ENCODE results near the gene TBX4.

Gene TBX4

DNA sequence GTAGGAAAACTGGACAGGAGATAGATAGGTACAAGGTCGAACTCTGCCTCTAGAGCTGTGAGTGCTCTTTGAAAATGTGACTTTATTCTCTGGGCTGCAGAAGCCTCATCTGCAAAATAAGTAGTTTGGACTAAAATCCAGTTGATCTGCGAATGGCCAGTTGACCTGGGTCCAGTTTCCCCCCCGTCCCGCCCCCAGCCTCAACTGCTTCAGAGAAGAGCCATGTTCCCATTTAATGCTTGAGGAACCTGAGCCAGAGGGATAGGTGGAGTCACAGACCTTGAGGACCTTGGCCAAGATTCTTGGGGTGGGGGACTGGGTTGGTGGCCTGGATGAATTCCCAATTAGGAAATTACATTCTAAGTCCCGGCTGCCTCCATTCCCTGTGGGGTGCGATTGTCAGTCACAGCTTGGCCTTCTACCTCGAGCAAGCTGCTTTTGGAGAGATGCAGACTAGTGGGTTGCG lies 38.5 kb upstream of the TBX4 start:
- POLR2A ChIA-PET, result no interaction called here
- no peak for DNase-seq (ENCODE audit: extremely low spot score)
- CTCF ChIA-PET, result interaction anchor here (0.8 to 5.9 kb wide), 11 partner anchors 12 to 697 kb away, joined by 3 to 43 read pairs (median 7); no protein-coding TSS in a partner anchor
- TF ChIP-seq, protein P1, sequence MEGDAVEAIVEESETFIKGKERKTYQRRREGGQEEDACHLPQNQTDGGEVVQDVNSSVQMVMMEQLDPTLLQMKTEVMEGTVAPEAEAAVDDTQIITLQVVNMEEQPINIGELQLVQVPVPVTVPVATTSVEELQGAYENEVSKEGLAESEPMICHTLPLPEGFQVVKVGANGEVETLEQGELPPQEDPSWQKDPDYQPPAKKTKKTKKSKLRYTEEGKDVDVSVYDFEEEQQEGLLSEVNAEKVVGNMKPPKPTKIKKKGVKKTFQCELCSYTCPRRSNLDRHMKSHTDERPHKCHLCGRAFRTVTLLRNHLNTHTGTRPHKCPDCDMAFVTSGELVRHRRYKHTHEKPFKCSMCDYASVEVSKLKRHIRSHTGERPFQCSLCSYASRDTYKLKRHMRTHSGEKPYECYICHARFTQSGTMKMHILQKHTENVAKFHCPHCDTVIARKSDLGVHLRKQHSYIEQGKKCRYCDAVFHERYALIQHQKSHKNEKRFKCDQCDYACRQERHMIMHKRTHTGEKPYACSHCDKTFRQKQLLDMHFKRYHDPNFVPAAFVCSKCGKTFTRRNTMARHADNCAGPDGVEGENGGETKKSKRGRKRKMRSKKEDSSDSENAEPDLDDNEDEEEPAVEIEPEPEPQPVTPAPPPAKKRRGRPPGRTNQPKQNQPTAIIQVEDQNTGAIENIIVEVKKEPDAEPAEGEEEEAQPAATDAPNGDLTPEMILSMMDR (IDR thresholded peaks at IDR 0.05; ENCODE audit: control extremely low read depth, extremely low read depth, low read depth, missing control alignments), result no peak

GRCh38 chr17:61414141-61414935 lies 37.9 kb upstream of the TBX4 start:
- TF ChIP-seq, protein P1 (IDR thresholded peaks at IDR 0.05; ENCODE audit: control extremely low read depth, extremely low read depth, low read depth, missing control alignments), result no peak
- CTCF ChIA-PET, result interaction anchor here (1.3 to 5.9 kb wide), 7 partner anchors 11 to 696 kb away, joined by 3 to 43 read pairs (median 8); no protein-coding TSS in a partner anchor
- no peak for DNase-seq (ENCODE audit: extremely low spot score)
- POLR2A ChIA-PET, result interaction anchor here (0.6 kb wide), 1 partner anchor 644 kb away, joined by 4 read pairs; no protein-coding TSS in a partner anchor

- POLR2A ChIA-PET, result no interaction called here
- DNase-seq (ENCODE audit: extremely low spot score), result no peak
- TF ChIP-seq, protein P1 (IDR thresholded peaks at IDR 0.05; ENCODE audit: control extremely low read depth, extremely low read depth, low read depth, missing control alignments), result no peak
- CTCF ChIA-PET, result interaction anchor here (1.3 to 5.9 kb wide), 3 partner anchors 71 to 695 kb away, joined by 3 to 43 read pairs (median 8); no protein-coding TSS in a partner anchor
These were observed 37.3 kb upstream of the TBX4 start for GRCh38 chr17:61414936-61415251.

GRCh38 chr17:61415374-61416210 lies 36.6 kb upstream of the TBX4 start:
- ChIA-PET CTCF (interaction anchor here (0.5 to 5.9 kb wide), 5 partner anchors 9 to 695 kb away, joined by 3 to 43 read pairs (median 3); no protein-coding TSS in a partner anchor), POLR2A (no interaction called here)
- DNase-seq (ENCODE audit: extremely low spot score), result no peak
- TF ChIP-seq, protein P1 (IDR thresholded peaks at IDR 0.05; ENCODE audit: control extremely low read depth, extremely low read depth, low read depth, missing control alignments), result no peak

- CTCF ChIA-PET, result interaction anchor here (0.5 to 5.9 kb wide), 5 partner anchors 8 to 694 kb away, joined by 3 to 43 read pairs (median 3); no protein-coding TSS in a partner anchor
- TF ChIP-seq, protein P1 (IDR thresholded peaks at IDR 0.05; ENCODE audit: control extremely low read depth, extremely low read depth, low read depth, missing control alignments), result no peak
- POLR2A ChIA-PET, result no interaction called here
- no peak for DNase-seq (ENCODE audit: extremely low spot score)
These were observed 36.0 kb upstream of the TBX4 start for GRCh38 chr17:61416211-61416539.
